ENCODE data around the gene COPS4. TPM values are rescaled to one million over a fixed set of nuclear protein-coding genes. Genes with fewer than 3 reads are reported as not detected.

Gene COPS4
- total RNA-seq, 1 experiment from 2014 or later = 66.7 TPM

DNA sequence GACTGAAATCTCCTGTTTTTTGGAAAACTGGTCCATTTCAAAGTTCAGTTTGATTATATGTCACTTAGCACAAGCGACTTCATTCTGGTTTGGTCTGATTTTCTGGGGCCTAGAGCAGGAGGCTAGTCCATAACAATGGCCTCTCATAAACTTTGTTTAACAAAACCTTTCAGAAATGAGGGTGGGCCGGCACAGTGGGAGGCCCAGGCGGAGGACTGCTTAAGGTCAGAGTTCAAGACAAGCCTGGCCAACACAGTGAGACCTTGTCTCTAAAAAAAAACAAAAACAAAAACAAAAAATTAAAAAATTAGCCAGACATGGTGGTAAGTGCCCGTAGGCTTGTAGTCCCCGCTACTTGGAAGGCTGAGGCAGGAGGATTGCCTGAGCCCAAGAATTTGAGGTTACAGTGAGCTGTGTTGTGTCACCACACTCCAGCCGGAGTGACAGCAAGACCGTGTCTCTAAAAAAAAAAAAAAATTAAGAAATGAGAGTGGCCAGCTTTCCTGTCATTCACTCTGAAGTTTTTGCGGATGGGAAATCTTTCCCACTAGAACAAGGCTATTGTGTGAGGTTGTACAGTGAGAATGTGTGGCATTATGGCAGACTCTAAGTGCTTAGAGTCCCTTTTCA is 80.8 kb downstream of the COPS4 start:
- DNase-seq (ENCODE audit: low read depth) = no peak

DNA sequence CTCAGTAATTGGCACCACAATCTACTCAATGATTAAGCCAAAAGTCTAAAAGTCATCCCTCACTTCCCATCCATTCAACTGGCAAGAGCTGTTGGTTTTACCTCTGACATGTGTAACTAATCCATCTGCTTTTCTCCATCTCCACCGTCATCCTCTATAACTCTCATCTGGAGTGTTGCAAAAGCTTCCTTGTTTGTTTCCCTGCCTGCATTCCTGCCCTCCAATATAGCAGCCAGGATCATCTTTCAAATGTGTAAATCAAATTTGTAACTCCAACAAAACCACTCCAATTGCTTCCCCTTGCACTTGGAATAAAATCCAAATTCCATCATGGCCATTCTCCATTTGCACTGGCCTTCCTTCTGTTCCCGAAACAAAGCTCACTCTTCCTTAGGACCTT is 83.9 kb downstream of the COPS4 start:
- DNase-seq (ENCODE audit: low read depth) = no peak

DNA sequence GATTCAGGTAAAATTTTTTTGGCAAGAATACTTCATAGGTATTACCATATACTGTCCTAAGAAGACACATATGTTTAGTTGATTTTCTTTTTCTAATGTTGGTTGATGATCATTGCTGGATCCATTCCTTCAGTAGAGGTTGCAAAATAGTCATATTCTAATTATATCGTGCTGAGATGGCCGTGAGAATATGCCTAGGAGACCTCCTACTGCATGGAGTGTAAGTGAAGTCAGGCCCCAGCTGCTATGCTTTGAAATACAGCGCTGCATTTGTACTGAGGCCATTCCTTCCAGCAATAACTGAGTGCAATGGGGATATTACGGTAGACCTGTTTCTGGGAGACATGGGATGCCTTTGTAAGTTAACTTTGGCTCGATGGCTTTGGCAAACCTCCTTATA is 86.3 kb downstream of the COPS4 start:
- no peak for DNase-seq (ENCODE audit: low read depth)

DNA sequence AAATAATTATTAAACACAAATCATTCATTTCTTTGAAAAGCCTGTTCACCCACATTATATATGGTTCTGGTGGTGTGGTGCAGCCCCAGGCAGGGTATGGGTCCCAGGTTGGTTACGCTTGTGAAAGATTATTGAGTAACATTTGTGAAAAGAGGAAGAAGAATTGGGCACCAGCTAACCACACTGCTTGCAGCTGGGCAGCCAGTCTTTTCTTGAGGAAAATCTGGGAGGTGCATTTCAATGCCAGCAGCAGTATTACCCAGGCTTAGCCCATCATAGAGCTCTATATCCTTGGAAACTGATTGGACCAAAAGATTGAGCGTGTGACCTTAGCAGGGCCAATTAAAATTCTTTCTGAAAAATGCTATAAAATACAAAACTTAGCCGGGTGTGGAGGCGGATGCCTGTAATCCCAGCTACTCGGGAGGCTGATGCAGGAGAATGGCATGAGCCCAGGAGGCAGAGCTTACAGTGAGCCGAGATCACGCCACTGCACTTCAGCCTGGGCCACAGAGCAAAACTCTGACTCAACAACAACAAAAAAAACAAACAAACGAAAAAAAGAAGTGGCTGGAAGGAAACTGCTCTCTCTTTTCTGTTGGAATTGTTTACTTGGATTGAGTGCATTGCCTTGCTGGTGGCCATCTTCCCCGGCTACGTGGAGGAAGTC is 89.3 kb downstream of the COPS4 start:
- DNase-seq (ENCODE audit: low read depth) = no peak

Small RNA genes within 50 kb of the gene (small RNA-seq; reads per million reads assigned to genes)
- gene RNU6-615P = not detected

Other genes with a start within 250 kb of the COPS4 start
- 31.2 and 33.2 TPM in 2 replicates for gene SCD5, start 236.4 kb upstream of the COPS4 start, total RNA-seq (2014; rRNA removed; shearing (Covaris generic))
- gene SEC31A, start 144.0 kb upstream of the COPS4 start, total RNA-seq (2014; rRNA removed; shearing (Covaris generic)) = 65.6 and 93.7 TPM in 2 replicates
- gene THAP9, start 134.4 kb upstream of the COPS4 start, total RNA-seq (2014; rRNA removed; shearing (Covaris generic)) = 2.1 and 3.1 TPM in 2 replicates
- gene LIN54, start 24.4 kb upstream of the COPS4 start, total RNA-seq (2014; rRNA removed; shearing (Covaris generic)) = 16.4 and 18.5 TPM in 2 replicates
- not detected in 2 replicates for gene PLAC8, start 79.5 kb downstream of the COPS4 start, total RNA-seq (2014; rRNA removed; shearing (Covaris generic))
- gene COQ2, start 249.6 kb downstream of the COPS4 start, total RNA-seq (2014; rRNA removed; shearing (Covaris generic)) = 23.8 and 29.5 TPM in 2 replicates

Measured in HT1080 (cell line).